HEK293T (cell line): ENCODE measurements around the gene FHIP1B.

ENCODE experiments used
- BHLHE40 ChIP-seq: fragments of 450-650 bp; IDR thresholded peaks from 2 replicates; pipeline ENCODE4 v1.6.1; 2016; ENCODE audit warnings: mild to moderate bottlenecking, moderate library complexity, borderline replicate concordance
- FOXM1 ChIP-seq: fragments of 450-650 bp; IDR thresholded peaks from 2 replicates; pipeline ENCODE4 v1.6.1; 2017; ENCODE audit warnings: mild to moderate bottlenecking, borderline replicate concordance
- SP1 ChIP-seq: fragments of 450-650 bp; IDR thresholded peaks from 2 replicates; pipeline ENCODE4 v1.6.1; 2017
- SUZ12 ChIP-seq: fragments of 450-650 bp; IDR thresholded peaks from 2 replicates; pipeline ENCODE4 v1.6.1; 2016; ENCODE audit warnings: mild to moderate bottlenecking
- TARDBP ChIP-seq: fragments of 450-650 bp; IDR thresholded peaks from 2 replicates; pipeline ENCODE4 v1.6.1; 2016
- ZNF384 ChIP-seq: fragments of 450-650 bp; IDR thresholded peaks from 2 replicates; pipeline ENCODE4 v1.6.1; 2016
- TF ChIP-seq, protein P1 (sequence below): fragments of 450-650 bp; IDR thresholded peaks from 2 replicates; pipeline ENCODE4 v1.6.1; 2016

DNA sequence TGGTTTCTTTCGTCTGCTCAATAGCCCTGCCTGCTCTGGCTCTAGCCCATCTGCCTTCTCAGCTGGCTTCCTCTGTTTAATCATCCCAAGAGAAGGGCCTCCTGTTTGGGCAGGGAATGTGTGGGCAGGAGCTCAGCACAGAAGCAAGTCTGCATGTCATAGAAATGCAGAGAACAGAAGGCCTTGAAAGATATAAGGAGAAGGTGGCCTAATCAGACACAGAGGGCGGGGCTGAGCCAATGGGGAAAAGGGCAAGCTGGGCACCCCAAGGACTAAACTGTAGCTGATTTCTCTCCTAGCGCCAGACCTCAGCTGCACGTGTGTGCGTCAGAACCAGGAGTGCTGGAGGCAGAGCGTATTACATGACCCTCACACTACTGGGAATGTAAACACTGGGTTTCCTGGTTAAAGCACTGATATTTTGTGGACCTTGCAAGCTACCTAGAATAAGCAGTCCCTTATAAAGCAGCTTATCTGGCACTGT is 17.6 kb upstream of the FHIP1B start:
- TF ChIP-seq, protein P1, sequence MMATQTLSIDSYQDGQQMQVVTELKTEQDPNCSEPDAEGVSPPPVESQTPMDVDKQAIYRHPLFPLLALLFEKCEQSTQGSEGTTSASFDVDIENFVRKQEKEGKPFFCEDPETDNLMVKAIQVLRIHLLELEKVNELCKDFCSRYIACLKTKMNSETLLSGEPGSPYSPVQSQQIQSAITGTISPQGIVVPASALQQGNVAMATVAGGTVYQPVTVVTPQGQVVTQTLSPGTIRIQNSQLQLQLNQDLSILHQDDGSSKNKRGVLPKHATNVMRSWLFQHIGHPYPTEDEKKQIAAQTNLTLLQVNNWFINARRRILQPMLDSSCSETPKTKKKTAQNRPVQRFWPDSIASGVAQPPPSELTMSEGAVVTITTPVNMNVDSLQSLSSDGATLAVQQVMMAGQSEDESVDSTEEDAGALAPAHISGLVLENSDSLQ = no peak
- TF ChIP-seq TARDBP (no peak), SUZ12 (no peak), SP1 (no peak), ZNF384 (no peak), BHLHE40 (no peak), FOXM1 (no peak)
